Activated CD4-positive, alpha-beta T cell treated with anti-CD3 and anti-CD28 coated beads, Interleukin-2, amount 50 U/mL, for 16 hours (primary cell): ENCODE results near the gene HPSE2.

ENCODE experiments used
- DNase-seq: peaks from one replicate; pipeline ENCODE4 v3.0.0-alpha.2; 2020

HPSE2 gene

GRCh38 chr10:98423691-98424120 is 811.9 kb downstream of the HPSE2 start:
- no peak for DNase-seq

- no peak for DNase-seq
These were observed 813.5 kb downstream of the HPSE2 start for GRCh38 chr10:98422182-98422581.

- no peak for DNase-seq
These were observed 814.9 kb downstream of the HPSE2 start for GRCh38 chr10:98420786-98421185.

- no peak for DNase-seq
These were observed 816.0 kb downstream of the HPSE2 start for GRCh38 chr10:98419469-98420261.

- no peak for DNase-seq
These were observed 816.8 kb downstream of the HPSE2 start for GRCh38 chr10:98418665-98419468.

- no peak for DNase-seq
These were observed 817.5 kb downstream of the HPSE2 start for GRCh38 chr10:98417973-98418664.

- DNase-seq = no peak
These were observed 818.1 kb downstream of the HPSE2 start for GRCh38 chr10:98417481-98417959.

- DNase-seq = no peak
These were observed 818.9 kb downstream of the HPSE2 start for GRCh38 chr10:98416606-98417388.

GRCh38 chr10:98415731-98416119 is 819.9 kb downstream of the HPSE2 start:
- DNase-seq = no peak

GRCh38 chr10:98414932-98415730 is 820.5 kb downstream of the HPSE2 start, which contains the start of gene PYROXD2:
PYROXD2 (minus strand) TSS chr10:98415182; CDS start chr10:98415135, 47 bp downstream.
- DNase-seq = peak; percentile 42

GRCh38 chr10:98414578-98414931 is 821.1 kb downstream of the HPSE2 start:
- no peak for DNase-seq

- DNase-seq = no peak
These were observed 823.9 kb downstream of the HPSE2 start for GRCh38 chr10:98411768-98412167.

GRCh38 chr10:98411166-98411565 is 824.5 kb downstream of the HPSE2 start:
- DNase-seq = no peak

- no peak for DNase-seq
These were observed 824.9 kb downstream of the HPSE2 start for GRCh38 chr10:98410759-98411158.

- DNase-seq = no peak
These were observed 825.4 kb downstream of the HPSE2 start for GRCh38 chr10:98410135-98410743.

GRCh38 chr10:98408799-98409198 is 826.9 kb downstream of the HPSE2 start:
- peak; percentile 22 for DNase-seq

- no peak for DNase-seq
These were observed 827.9 kb downstream of the HPSE2 start for GRCh38 chr10:98407744-98408241.
